H1 (cell line): ENCODE measurements around the gene IGF2R. TPM values are rescaled to one million over a fixed set of nuclear protein-coding genes. Genes with fewer than 3 reads are reported as not detected.

Experiments used
- CTCF ChIP-seq, 3 experiments: IDR thresholded peaks; 1 replicate in 2 of 3; 2 replicates in 1 of 3; pipeline versions ENCODE4 v1.5.1 to v1.6.1; 2011; ENCODE audit warnings: low read length in 3 of 3, mild to moderate bottlenecking in 3 of 3, inconsistent platforms in 2 of 3, low read depth in 1 of 3, moderate library complexity in 1 of 3; ENCODE audit not compliant: insufficient read depth in 1 of 3; ENCODE audit errors: control extremely low read depth in 1 of 3
- EP300 ChIP-seq, 2 experiments: IDR thresholded peaks; 1 replicate in 1 of 2; 2 replicates in 1 of 2; pipeline ENCODE4 v1.6.1; 2011 to 2012; ENCODE audit warnings: low read depth in 2 of 2, low read length in 2 of 2, mild to moderate bottlenecking in 2 of 2, borderline replicate concordance in 1 of 2, inconsistent platforms in 1 of 2, moderate library complexity in 1 of 2
- MAX ChIP-seq: IDR thresholded peaks from 2 replicates; pipeline ENCODE4 v1.6.1; 2012; ENCODE audit warnings: inconsistent platforms
- POLR2AphosphoS5 ChIP-seq: IDR thresholded peaks from 2 replicates; pipeline ENCODE4 v1.6.1; 2011; ENCODE audit warnings: low read depth, low read length
- polyA plus RNA-seq, 7 experiments: library from polyadenylated mRNA; depleted of rRNA in 3 of 7; stranded (reverse) in 5 of 7; unstranded in 2 of 7; fragments of >200 nt in 5 of 7; fragments of 200-250 nt in 2 of 7; gene quantifications; 1 replicate in 5 of 7; 2 replicates in 1 of 7; 4 replicates in 1 of 7; pipeline versions ENCODE4 v1.2.1 to v1.2.3, GENCODE V29; 2011 to 2013; ENCODE audit warnings: missing spikeins in 2 of 7, mixed read lengths in 2 of 7
- total RNA-seq: library from RNA; stranded (reverse); fragmentation: NEBNext Ultra II Directional; extraction: Animal tissue kit (Norgen Biotek cat#: 25700); gene quantifications from 2 replicates; pipeline ENCODE4 v1.2.1, GENCODE V29; 2021

Gene IGF2R
- total and polyA plus RNA-seq, 2 of the 8 experiments (the other 6 are each of a cell fraction or from before 2014, with no cell fraction given), result 20.6 to 74.1 TPM

- TF ChIP-seq EP300 (IDR thresholded peaks at IDR 0.05; ENCODE audit: borderline replicate concordance in 1 of 2, low read depth in 2 of 2, low read length in 2 of 2), result no peak
- no peak for TF ChIP-seq MAX
- TF ChIP-seq CTCF (IDR thresholded peaks at IDR 0.05; ENCODE audit: control extremely low read depth in 1 of 3, insufficient read depth in 1 of 3, low read depth in 1 of 3, low read length in 3 of 3), result no peak
- TF ChIP-seq POLR2AphosphoS5, result no peak
- TF ChIP-seq, all 59 proteins: peak for 0
These were observed 117.0 kb downstream of the IGF2R start (continued) for GRCh38 chr6:160085713-160086505.
